Stimulated activated CD8-positive, alpha-beta memory T cell treated with anti-CD3 and anti-CD28 coated beads, Interleukin-12 subunit alpha, Interleukin-12 subunit beta, amount 100 ng/mL, for 1 hour (primary cell): ENCODE measurements around the gene TMEM52B.
"Not testable (repeated sequence)": the region's sequence is repeated elsewhere in the genome, so short reads cannot be mapped to it uniquely, and the experiment has no call there.

ENCODE experiments used
- DNase-seq: peaks from one replicate; pipeline ENCODE4 v3.0.0-alpha.2; 2020; ENCODE audit warnings: low read depth

TMEM52B gene

DNA sequence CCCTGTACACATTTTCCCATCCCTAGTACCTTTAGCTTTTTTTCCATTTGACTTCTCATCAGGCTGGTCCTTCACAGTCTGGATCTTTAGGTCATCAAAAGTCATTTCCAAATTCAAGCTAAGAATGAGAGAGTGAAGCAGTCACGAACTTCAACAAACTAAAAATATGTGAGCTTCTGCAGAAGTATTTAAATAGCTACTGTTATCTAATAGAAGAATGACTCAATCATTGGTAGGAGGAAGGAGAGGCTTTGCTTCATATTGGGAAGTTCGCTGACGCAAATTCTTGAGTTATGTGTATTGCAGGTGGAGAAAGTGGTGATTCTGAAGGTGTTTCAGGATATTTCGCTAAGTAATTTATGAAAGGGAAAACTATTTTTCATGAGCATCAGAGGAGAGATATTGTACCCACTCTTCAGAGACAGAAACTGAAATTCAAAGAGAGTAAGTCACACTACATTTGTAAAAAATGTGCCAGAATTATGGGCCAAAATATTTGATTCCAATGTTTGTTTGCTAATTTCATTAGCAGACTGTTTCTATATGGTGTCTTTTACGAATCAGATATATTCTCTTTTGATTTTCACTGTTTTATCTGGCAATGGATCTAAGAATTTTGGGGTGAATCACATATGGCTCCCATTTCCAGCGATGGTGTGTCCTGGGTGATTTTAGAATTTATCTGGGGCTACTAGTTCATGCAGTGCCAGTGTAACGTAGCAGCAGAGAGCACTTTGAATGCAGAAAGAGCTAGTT, 6.7 kb upstream of the TMEM52B start, which contains the start of gene OLR1:
Gene OLR1, minus strand, starts transcription at position 160 of the 756 bp plus-strand sequence. Its CDS starts 55 bp downstream, at position 105.
- DNase-seq, result no peak

DNA sequence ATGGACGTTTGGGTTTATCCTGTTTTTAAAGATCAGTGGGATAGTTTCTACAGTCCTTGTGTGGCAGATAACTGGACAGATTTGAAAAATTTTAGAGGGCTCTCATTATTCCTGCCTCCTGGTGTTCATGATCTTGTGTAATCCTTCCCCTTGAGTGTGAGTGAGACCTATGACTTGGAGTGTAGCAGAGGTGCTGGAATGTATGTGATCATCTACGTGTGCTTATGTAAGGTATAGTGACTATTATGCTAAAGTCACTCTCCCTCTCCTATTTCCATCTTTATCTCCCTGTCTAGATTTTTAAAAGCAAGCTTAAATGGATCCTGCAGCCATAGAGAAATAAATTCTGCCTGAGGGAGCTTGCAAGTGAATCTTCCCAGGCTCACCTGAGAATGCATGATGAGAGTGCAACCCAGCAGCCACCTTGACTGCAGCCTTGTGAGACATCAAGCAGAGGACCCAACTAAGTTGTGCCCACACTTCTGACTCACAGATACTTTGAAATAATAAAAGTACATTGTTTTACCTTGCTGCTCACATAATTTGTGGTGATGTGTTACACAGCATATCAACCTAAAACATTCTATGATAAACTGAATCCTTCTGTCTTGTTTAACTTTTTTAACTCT, 3.7 kb upstream of the TMEM52B start:
- DNase-seq, result no peak

DNA sequence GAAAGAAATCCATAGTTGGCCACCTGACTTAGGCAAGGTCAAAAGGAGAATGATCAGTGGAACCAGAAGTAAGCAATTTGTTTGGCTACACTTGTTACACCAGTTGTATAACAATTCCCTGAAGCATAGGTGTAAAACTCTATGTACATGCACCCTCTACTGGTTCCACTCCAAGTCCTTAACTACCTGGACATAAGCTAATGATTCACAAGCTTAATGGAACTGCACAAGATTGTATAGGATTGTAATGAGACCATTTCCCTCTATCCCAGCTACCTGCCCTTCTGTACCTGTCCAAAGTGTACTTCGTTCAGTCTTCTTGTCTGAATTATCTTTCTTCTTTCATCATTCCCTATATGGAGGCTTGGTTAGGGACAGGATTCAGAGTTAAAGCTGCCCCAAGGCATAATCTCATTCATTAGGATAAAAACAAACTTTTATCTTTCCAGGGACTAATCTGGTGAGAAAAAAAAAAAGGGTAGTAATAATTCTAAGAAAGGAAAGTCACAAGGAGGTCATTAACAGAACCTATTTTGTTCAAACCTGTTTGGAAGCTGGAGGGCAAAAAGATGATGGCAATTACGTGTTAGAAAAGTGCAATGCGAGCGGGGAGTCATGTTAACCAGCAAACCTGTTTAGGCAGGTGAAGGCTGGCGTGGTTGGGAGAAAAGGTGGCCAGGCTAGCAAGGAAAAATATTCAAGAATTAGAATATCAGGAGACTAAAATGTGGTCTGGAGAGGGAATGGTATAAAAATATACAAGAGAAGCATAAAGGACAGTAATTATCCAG, 2.8 kb upstream of the TMEM52B start:
- DNase-seq, result no peak

DNA sequence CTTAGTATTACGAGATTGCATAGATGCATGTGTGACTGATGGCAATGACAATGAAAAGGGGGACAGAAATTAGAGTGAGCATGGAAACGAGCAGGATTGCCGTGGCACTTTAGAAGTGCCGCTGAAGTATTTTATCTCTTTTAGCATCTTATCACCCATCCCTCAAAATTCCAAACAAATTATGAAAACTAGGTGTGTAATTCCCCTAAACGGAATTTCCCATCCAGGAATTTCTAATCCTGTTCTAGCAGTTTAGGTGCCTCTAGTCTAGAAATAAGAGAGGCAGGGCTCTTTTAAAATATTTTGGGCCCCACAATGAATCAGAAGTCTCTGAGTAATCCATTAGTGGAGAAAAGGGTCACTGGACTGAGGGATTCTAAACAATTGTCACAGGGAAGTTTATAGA, 947 bp downstream of the TMEM52B start:
- DNase-seq, result no peak

DNA sequence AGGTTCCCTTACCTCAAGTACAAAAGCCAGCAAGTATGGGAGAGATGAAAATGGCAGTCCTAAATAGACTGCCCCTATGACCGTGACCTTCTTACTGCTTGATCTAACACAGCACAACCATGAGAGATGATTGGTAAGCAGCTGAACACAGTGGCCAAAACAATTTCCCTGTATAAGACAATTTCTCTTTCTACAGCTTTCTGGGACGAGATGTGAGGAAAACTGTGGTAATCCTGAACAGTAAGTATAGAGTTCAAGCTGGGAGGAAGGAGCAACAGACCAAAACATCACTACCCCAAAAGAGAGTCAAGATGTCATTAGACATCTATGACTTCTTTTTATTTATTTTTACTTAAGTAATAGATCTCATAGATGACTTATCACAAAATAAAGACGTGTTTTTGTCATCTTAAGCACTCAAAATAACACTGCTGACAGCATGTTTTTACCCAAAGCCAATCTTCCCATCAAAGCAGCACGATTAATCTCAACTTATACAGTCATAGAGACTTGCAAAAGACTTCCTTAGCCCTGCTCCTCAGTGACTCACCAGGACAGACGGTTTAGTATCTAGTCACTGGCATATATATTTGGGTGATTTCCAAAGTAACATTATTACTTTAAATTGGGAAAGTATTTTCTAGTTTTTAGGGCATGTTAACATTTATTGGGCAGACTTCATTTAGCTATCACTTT, 3.7 kb downstream of the TMEM52B start:
- DNase-seq, result no peak

DNA sequence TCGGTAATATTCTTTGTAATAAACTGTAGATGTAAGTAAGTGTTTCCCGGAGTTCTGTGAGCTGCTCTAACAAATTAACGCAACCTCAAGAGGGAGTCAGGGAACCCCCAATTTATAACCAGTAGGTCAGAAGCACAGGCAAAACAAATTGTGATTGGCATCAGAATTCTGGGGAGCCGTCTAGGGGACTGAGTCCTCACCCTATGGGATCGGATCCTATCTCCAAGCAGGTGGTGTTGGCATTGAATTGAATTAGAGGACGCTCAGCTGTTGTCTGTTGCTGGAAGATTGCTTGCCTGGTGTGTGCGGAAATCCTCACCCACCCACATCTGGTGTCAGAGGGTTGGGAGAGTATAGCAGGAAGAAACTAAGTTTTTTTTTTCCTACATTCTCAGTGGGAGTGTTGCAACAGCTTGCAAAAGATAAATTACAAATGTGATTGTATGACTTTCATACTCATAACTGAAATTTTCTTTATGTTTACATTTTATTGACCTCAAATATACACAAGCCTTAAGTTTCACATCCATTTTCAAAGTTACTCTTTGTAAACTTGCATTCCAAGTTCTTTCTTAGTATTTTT, 5.5 kb downstream of the TMEM52B start:
- no peak for DNase-seq

DNA sequence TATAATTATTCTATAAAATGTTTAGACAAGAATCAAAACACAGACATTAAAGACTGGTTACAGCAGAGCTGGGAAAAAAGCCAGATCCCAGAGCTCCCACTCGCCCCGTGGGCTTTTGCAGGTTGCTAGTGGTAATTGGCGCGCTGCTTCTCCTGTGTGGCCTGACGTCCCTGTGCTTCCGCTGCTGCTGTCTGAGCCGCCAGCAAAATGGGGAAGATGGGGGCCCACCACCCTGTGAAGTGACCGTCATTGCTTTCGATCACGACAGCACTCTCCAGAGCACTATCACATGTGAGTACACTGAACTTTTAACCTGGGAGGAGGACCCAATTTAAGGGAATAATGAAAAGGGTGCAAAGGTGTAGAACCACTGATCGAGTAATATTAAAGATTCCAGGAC, 7.5 kb downstream of the TMEM52B start:
- no peak for DNase-seq

DNA sequence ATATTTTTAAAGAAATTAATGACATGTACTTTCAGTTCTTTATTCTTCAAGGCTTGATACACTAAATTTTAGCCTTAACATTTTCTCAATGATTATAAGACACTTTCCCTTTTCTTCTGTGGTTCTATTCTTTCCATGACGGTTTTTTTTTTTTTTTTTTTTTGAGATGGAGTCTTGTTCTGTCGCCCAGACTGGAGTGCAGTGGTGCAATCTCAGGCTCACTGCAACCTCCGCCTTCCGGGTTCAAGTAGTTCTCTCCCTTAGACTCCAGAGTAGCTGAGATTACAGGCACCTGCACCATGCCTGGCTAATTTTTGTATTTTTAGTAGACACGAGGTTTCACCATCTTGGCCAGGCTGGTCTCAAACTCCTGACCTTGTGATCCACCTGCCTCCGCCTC, 8.1 kb downstream of the TMEM52B start:
- DNase-seq, result not testable (repeated sequence)

DNA sequence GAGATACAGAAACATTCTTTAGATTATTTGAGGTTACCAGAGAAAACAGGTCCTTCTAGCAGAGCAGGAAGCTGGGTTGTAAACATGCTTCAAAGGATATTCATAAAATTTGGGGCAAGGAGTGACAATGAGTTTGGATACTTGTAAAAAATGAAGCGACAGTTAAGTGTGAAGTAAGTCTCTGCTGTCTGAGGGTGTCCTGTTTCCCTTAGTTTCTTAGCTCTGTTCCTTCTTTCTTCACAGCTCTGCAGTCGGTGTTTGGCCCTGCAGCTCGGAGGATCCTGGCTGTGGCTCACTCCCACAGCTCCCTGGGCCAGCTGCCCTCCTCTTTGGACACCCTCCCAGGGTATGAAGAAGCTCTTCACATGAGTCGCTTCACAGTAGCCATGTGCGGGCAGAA, 10.8 kb downstream of the TMEM52B start:
- no peak for DNase-seq

DNA sequence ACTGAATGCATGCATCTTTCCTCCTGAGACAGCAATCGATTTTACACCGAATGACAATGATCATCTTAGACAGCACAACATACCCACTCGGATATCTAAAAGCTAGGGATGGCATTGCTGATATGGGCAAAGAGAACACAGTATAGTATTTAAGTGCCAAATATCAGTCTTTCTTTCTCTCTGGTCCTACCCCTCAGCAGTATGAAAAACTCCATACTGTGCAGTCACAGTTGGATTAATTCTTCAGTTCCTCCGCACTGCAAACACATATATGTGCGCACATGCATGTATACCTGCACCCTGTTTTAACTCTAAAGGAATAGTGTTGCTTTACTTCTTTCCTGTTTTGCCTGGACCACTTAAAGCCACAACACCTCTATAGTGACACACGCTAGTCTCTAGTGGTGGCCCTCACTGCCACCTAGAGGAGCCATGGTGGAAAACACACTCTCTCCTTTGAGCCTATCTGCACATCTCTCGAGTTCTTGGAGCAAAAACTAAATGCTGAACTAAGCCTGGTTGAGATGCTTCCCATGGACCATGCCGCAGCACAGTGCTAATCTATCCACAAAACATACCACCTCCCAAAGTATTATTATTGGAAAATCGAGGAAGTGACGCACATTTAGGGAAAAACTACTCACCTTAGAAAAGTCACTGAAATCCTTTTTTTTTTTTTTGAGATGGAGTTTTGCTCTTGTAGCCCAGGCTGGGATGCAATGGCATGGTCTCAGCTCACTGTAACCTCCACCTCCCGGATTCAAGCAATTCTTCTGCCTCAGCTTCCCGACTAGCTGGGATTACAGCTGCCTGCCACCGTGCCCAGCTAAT, 11.9 kb downstream of the TMEM52B start:
- peak; percentile 28 for DNase-seq

DNA sequence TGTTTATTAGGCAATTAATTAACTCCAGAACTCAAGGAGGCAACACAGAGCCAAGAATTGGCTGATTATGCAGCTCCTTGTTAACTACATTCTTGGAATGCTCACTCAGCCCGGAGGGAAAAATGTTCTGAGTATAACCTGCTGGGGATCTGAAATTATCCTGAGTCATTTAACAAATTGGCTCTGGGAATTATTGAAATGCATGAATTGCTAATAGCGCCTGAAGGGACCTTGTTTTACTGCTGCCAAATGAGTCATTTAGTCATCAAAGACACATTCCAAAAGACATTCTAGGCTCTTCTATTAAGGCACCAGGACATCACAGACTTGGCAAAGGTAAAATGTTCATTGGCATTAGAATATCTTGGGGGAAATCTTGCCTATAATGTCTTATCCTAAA, 13.0 kb downstream of the TMEM52B start:
- DNase-seq, result no peak

DNA sequence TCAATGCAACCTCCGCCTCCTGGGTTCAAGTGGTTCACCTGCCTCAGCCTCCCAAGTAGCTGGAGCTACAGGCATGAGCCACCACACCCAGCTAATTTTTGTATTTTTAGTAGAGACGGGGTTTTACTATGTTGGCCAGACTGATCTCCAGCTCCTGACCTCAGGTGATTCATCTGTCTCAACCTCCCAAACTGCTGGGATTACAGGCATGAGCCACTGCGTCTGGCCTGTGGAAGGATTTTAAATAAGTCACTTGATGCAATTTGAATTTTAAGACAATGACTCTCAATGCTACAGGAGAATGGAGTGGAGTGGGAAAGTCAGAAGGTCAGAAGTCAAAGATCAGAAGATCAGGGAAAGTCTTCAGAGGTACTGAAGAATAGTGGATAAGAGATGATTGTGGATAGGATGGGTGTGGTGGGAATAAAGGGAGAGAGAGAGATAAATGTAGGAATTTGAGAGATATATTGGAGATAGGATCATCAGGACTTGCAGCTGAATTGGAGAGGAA, 15.4 kb downstream of the TMEM52B start:
- DNase-seq, result no peak

DNA sequence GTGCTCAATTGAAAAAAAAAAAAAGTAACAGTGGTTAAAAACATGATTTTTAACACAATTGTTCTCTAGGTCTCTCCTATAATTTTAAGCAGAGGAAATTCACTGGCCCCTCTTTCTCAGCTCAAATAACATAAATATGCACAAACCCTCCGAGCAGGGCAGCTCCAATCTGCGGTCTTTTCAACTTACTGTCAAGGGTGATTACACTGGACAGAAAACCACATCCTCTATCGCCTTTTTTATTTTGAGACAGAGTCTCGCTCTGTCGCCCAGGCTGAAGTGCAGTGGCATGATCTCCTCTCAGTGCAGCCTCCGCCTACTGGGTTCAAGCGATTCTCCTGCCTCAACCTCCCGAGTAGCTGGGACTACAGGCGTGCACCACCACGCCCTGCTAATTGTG, 17.4 kb downstream of the TMEM52B start:
- no peak for DNase-seq

DNA sequence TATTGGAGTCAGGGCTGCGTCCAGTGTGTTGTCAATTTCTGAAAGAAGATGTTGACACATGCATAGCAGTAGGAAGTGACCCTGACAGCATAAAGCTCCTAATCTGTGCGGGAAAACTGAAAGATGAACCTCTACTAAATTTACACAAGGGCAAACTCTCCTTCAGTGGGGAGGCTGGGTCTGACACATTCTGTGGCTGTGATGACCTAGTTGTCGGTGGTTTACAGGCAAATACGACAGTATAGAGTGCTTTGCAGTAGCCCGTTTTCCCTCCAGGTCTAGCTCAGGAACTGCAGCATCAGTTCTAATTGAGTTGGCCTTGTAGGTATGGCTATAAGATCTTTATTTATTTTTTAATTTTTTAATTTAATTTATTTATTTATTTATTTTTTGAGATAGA, 19.0 kb downstream of the TMEM52B start:
- no peak for DNase-seq

DNA sequence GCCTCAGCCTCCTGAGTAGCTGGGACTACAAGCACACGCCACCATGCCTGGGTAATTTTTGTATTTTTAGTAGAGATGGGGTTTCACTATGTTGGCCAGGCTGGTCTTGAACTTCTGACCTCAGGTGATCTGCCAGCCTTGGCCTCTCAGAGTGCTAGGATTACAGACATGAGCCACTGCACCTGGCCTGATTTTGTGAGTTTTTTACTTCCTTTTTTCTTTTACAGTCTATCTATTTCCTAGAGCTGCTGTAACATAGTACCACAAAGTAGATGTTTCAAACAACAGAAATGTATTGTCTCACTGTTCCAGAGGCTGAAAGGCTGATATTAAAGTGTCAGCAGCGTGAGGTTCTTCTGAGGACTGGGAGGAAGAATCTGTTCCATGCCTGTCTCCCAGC, 25.7 kb downstream of the TMEM52B start:
- not testable (repeated sequence) for DNase-seq

DNA sequence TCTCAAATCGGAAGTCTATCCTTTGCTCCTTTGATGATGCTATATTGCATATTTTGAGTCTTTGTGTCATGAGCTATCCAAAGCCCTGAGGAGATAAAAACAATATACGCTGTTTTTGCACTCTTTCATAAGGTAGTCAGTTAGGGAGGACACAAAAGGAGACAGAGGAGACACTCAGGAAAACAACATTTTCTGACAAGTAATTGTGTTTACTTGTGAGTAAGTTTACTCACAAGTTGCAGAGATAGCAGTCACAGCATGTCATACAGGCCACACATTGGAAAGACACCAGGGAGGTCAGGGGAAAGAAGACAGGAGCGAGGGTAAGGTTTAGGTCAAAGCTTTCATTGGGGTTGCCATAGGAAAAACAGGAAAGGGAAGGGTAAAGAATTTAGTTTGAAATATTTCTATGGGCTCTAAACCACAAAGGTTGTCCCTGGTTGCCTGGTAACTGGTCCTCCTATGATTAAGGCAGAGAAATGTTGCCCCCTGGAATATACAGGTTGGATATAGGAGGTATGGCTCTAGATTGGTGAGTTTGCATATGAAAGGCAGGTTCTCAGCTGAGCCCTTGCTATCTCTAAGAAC, 26.5 kb downstream of the TMEM52B start:
- DNase-seq, result no peak

DNA sequence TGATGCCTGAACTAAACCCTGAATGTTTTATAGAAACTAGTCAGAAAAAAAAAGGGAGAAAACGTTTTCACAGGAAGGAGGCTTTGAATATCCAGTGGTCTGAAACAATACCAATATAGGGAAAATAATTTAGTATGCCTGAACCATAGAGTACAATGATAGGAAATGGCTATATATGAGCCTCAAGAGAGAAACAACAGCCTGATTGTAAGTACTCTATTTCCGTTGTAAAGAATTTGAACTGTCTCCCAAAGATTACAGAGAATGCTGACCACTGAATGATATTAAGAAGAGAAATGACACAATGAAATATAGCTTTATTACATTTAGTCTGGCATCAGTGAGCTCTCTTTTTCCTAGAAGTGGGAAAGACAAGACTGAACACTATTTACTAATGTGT, 28.3 kb downstream of the TMEM52B start:
- DNase-seq, result no peak

DNA sequence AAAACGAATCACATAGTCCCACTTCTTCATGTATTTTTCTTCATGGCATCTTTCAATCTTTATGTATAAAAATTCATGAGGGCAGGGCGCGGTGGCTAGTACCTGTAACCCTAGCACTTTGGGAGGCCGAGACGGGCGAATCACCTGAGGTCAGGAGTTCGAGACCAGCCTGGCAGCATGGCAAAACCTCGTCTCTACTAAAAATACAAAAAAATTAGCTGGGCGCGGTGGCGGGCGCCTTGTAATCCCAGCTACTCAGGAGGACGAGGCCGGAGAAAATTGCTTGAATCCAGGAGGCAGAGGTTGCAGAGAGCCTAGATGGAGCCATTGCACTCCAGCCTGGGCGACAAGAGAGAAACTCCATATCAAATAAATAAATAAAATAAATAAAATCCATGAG, 31.4 kb downstream of the TMEM52B start:
- no peak for DNase-seq

DNA sequence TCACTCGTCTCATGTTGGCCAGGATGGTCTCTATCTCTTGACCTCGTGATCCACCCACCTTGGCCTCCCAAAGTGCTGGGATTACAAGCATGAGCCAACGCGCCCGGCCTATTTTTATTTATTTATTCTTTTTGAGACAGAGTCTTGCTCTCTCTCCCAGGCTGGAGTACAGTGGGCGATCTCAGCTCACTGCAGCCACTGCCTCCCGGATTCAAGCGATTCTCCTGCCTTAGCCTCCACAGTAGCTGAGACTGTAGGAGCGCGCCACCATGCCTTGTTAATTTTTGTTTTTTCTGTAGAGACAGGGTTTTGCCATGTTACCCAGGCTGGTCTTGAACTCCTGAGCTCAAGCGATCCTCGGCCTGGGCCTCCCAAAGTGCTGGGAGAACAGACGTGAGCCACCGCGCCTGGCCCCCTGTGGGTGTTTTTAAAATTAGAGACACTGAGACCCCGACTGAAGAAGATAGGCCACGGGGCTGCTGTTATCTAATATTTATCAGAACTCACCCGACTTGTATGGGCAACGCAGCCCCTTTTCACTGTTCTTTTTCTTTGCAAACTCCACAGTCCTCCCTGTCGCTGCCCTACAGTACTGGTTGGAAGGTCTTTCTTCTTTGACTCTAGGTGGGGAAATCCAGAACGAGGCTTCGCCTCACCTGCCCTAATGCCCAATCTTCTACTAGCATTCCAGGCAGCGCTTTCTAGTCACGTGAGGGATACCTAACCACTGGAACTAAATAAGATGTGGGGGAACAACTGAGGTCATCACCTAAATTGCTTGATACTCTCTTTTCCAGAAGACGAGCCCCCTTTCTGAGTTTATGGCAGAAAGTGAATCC, 32.5 kb downstream of the TMEM52B start:
- no peak for DNase-seq
